Thymus (tissue), 11 donors: ENCODE measurements around the gene CKS1B. TPM values are rescaled to one million over a fixed set of nuclear protein-coding genes. Genes with fewer than 3 reads are reported as not detected.

Source experiments
- DNase-seq, 9 donors: peaks; one replicate each; pipeline ENCODE4 v3.0.0-alpha.2; 2013; ENCODE audit warnings: low spot score in 9 of 9, low read depth in 6 of 9, missing footprints in 1 of 9
- H3K27ac ChIP-seq, 2 donors: one replicate each; pipeline ENCODE4 v1.5.1; 2013; ENCODE audit warnings: control low read depth in 1 of 2, low read depth in 1 of 2, low read length in 1 of 2, mild to moderate bottlenecking in 1 of 2, moderate library complexity in 1 of 2
- H3K27me3 ChIP-seq, 2 donors: one replicate each; pipeline ENCODE4 v1.5.1; 2013; ENCODE audit warnings: low read length in 1 of 2; ENCODE audit not compliant: control insufficient read depth in 2 of 2, insufficient read depth in 1 of 2
- H3K36me3 ChIP-seq, 2 donors: one replicate each; pipeline ENCODE4 v1.5.1; 2013; ENCODE audit warnings: low read length in 1 of 2, mild to moderate bottlenecking in 1 of 2, moderate library complexity in 1 of 2; ENCODE audit not compliant: control insufficient read depth in 2 of 2, insufficient read depth in 2 of 2
- H3K4me1 ChIP-seq, 2 donors: one replicate each; pipeline ENCODE4 v1.5.1; 2013; ENCODE audit warnings: low read length in 2 of 2; ENCODE audit not compliant: control insufficient read depth in 2 of 2, insufficient read depth in 2 of 2
- H3K4me3 ChIP-seq, 2 donors: one replicate each; pipeline ENCODE4 v1.5.1; 2013; ENCODE audit warnings: low read length in 2 of 2, control low read depth in 1 of 2, mild to moderate bottlenecking in 1 of 2
- H3K9me3 ChIP-seq, 2 donors: one replicate each; pipeline ENCODE4 v1.5.1; 2013; ENCODE audit warnings: low read length in 1 of 2, mild to moderate bottlenecking in 1 of 2; ENCODE audit not compliant: control insufficient read depth in 2 of 2, insufficient read depth in 1 of 2
- WGBS: extraction: QIAGEN DNeasy Blood & Tissue Kit; methylation state at CpG from one replicate; pipeline ENCODE4 v1.1.7; 2013; 5-methylcytosine and 5-hydroxymethylcytosine counted together
- polyA plus RNA-seq: library from polyadenylated mRNA; stranded (reverse); fragments of 200-250 nt; gene quantifications from one replicate; pipeline ENCODE4 v1.2.3, GENCODE V29; 2013
- total RNA-seq: library from RNA; stranded (reverse); fragments of 120-200 nt; gene quantifications from one replicate; pipeline ENCODE4 v1.2.4, GENCODE V29; 2013
- donor health status: healthy.

The CKS1B gene
- total and polyA plus RNA-seq, 2 donors, result 32.8 to 113 TPM

- no peaks in the 10 kb centered on the region for H3K27me3 ChIP-seq
- WGBS, result under 1% methylated on average over 45 of the region's 45 CpGs
- H3K9me3 ChIP-seq, result peaks cover 0 to 4% of the 10 kb centered on the region in 2 donors
- DNase-seq, result peak; percentile 92 to 99 (median 96)
- H3K4me3 ChIP-seq, result peak within 1 kb of the TSS; percentile 65 to 67
- peak within 1 kb of the TSS; percentile 95 to 100 for H3K27ac ChIP-seq
- H3K36me3 ChIP-seq, result peaks cover 0 to 3% of the 10 kb centered on the region in 2 donors
- H3K4me1 ChIP-seq, result peaks cover 7 to 51% of the 10 kb centered on the region in 2 donors
Observed at GRCh38 chr1:154936555-154937084, 37.9 kb upstream of the CKS1B start, which contains the start of gene PMVK. Gene PMVK (minus strand): TSS chr1:154936719. CDS start chr1:154936685, 34 bp downstream.

- DNase-seq, result peak; percentile 83 to 95 (median 91)
- H3K4me1 ChIP-seq, result peaks cover 9 to 58% of the 10 kb centered on the region in 2 donors
- peaks cover 2 to 3% of the 10 kb centered on the region in 2 donors for H3K36me3 ChIP-seq
- H3K4me3 ChIP-seq, result peak overlapping the region; percentile 65 to 67
- WGBS, result 1% methylated on average over 36 of the region's 36 CpGs
- H3K27me3 ChIP-seq, result no peaks in the 10 kb centered on the region
- H3K9me3 ChIP-seq, result peaks cover 0 to 6% of the 10 kb centered on the region in 2 donors
- peak overlapping the region; percentile 95 to 100 for H3K27ac ChIP-seq
Observed at GRCh38 chr1:154937085-154937987, 37.1 kb upstream of the CKS1B start.

GRCh38 chr1:154937988-154938386 lies 36.5 kb upstream of the CKS1B start:
- peaks cover 3 to 8% of the 10 kb centered on the region in 2 donors for H3K36me3 ChIP-seq
- WGBS, result 95% methylated on average over 8 of the region's 8 CpGs

GRCh38 chr1:154938604-154939399 lies 35.7 kb upstream of the CKS1B start:
- Histone ChIP-seq H3K36me3 (peaks cover 3 to 10% of the 10 kb centered on the region in 2 donors), H3K4me3 (no peak overlapping the region), H3K27me3 (no peaks in the 10 kb centered on the region), H3K4me1 (peaks cover 14 to 72% of the 10 kb centered on the region in 2 donors), H3K27ac (peak overlapping the region; percentile 38 to 95), H3K9me3 (peaks cover 0 to 6% of the 10 kb centered on the region in 2 donors)
- WGBS, result 98% methylated on average over 7 of the region's 7 CpGs
- no peak for DNase-seq

More at GRCh38 chr1:154937988-154938386, 36.5 kb upstream of the CKS1B start:
- H3K9me3 ChIP-seq, result peaks cover 0 to 6% of the 10 kb centered on the region in 2 donors
- no peaks in the 10 kb centered on the region for H3K27me3 ChIP-seq
- DNase-seq, result no peak
- H3K27ac ChIP-seq, result peak overlapping the region in 1 of 2 donors; percentile 95
- peaks cover 14 to 64% of the 10 kb centered on the region in 2 donors for H3K4me1 ChIP-seq
- H3K4me3 ChIP-seq, result no peak overlapping the region

GRCh38 chr1:154940213-154940560 lies 34.3 kb upstream of the CKS1B start:
- DNase-seq, result no peak
- H3K4me3 ChIP-seq, result no peak overlapping the region
- H3K36me3 ChIP-seq, result peaks cover 10 to 23% of the 10 kb centered on the region in 2 donors
- H3K4me1 ChIP-seq, result peaks cover 16 to 82% of the 10 kb centered on the region in 2 donors
- H3K9me3 ChIP-seq, result peaks cover 0 to 6% of the 10 kb centered on the region in 2 donors
- no peak overlapping the region for H3K27ac ChIP-seq
- WGBS, result 68% methylated on average over 1 of the region's 1 CpG
- no peaks in the 10 kb centered on the region for H3K27me3 ChIP-seq

GRCh38 chr1:154940651-154941194 lies 33.8 kb upstream of the CKS1B start:
- Histone ChIP-seq H3K4me1 (peaks cover 15 to 80% of the 10 kb centered on the region in 2 donors), H3K27me3 (no peaks in the 10 kb centered on the region), H3K9me3 (peaks cover 0 to 6% of the 10 kb centered on the region in 2 donors), H3K27ac (no peak overlapping the region), H3K4me3 (no peak overlapping the region), H3K36me3 (peaks cover 15 to 28% of the 10 kb centered on the region in 2 donors)
- no peak for DNase-seq
- WGBS, result 88% methylated on average over 8 of the region's 8 CpGs

- Histone ChIP-seq H3K4me3 (no peak overlapping the region), H3K36me3 (peaks cover 23 to 36% of the 10 kb centered on the region in 2 donors), H3K27ac (peak overlapping the region; percentile 11 to 88), H3K27me3 (no peaks in the 10 kb centered on the region), H3K4me1 (peaks cover 10 to 72% of the 10 kb centered on the region in 2 donors), H3K9me3 (peaks cover 0 to 6% of the 10 kb centered on the region in 2 donors)
- no peak for DNase-seq
- 91% methylated on average over 5 of the region's 5 CpGs for WGBS
Observed at GRCh38 chr1:154941333-154942013, 33.0 kb upstream of the CKS1B start.
